Inflammatory macrophage (primary cell): Measurements from ENCODE around the gene POTEI.
"Not testable (repeated sequence)": the region's sequence is repeated elsewhere in the genome, so short reads cannot be mapped to it uniquely, and the experiment has no call there.

Source experiments
- DNase-seq, 2 donors: peaks; one replicate each; pipeline ENCODE4 v3.0.0-alpha.2; 2020 to 2022
- total RNA-seq, 18 experiments: gene quantifications; one replicate each; lab custom pipeline; 2026; ENCODE audit warnings: mixed read lengths in 6 of 18, inconsistent platforms in 2 of 18; lab: John Stamatoyannopoulos, UW

POTEI gene
- total RNA-seq: 0 to 0.75 (median 0.32) reads per million in 18 experiments

DNA sequence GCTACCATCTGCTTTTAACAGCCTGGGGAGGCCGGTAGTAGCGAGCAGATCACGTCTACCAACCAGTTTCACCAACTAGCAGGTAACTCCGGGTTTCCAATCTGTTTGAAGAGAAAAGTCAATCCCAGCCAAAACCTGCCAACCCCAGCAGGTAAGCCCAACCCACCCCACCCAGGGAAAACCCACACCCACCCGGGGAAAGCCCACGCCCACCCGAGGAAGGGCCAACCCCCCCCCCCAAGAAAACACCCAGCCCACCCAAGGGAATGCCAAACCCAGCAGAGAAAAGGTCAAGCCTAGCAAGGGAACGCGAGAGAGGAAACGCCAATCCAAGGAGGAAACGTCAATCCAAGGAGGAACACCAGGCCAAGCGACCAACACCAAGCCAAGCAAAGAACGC is at the start of gene POTEI:
TSS of gene POTEI (minus strand) at position 101 of the 400 bp plus-strand sequence. CDS start at position 8, 93 bp downstream.
- not testable (repeated sequence) for DNase-seq

DNA sequence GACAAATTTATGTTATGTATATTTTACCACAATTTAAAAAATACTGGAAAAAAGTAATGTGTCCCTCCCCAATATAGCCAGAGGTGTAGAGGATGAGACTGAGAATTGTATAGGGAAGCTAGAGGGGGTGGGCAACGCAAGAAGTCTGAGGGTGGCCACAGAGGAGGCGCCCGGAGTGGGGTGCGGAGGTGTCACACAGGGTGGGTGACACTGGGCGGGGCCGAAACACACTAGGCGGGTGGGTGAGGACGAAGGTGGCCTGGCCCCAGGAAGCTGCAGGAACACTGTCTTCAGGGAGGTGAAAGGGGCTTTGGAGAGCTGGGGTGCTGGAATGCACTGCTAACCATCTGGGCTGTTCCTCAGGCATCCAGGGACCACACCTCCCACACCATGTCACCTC is 47.3 kb upstream of the POTEI start:
- not testable (repeated sequence) for DNase-seq

DNA sequence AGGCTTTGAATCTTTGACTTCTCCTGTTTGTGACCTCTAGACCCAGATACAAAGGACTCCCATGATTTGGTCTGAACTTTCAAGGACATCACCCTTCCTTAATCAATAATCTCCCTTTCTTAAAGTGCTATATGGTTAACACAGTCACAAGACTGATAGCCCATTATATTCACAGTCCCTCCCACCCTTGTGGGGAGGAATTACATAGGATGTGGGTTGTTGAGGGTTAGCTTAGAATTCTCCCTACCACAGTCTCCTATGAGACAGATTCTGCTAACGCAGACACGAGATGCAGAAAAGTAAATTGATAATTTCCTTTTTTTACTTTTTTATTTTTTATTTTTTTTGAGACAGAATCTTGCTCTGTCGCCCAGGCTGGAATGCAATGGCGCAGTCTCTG is 45.0 kb upstream of the POTEI start:
- DNase-seq: not testable (repeated sequence)

DNA sequence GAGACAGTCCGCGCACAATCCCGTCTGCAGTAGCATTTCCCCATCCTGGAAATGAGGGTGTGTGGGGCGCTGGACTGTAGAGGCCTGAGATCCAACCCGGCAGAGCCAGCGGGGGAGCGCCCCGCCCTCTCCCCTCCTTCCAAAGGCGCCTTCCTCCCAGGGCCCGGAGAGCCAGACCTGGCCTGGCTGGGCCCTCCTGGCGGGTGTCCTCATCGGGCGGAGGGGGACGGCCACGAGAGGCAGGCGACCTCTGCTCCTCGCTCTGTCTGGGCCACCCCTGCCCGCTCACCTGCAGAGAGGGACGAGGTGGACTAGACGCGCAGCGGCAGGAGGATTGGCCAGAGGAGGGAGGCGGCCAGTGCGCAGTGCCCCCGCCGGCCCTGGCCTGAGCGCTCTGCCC is 40.3 kb upstream of the POTEI start:
- not testable (repeated sequence) for DNase-seq

DNA sequence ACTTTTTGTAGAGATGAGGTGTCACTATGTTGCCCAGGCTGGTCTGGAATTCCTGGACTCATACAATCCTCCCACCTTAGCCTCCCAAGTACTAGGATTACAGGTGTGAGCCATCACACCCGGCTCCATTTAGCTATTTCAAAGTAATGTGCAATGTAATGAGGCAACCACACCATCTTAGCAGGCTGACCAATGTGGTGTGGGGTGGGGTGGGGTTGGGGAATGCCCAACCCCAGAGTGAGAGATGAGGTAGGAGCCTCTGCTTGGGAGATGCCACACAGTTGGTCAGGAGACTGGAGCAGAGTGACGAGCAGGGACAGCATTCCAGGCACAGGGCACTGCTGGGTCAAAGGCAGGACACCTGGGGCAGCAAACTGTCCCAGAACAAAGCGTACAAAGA is 39.3 kb upstream of the POTEI start:
- DNase-seq: not testable (repeated sequence)

DNA sequence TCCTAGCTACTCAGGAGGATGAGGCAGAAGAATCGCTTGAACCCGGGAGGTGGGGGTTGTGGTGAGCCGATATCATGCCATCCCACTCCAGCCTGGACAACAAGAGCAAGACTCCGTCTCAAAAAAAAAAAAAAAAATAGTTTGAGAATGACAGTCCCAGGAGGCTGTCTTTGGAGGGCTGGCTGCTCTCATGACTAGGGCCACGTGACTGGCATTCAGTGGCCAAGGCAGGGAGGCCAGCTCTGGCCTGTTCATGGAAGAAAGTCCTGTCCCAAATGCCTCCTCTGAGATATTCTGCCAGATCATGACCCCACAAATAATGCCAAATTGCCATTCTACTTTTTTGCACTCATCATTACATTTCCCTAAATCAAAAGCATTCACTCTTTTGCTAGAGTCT is 35.9 kb upstream of the POTEI start:
- DNase-seq: not testable (repeated sequence)

DNA sequence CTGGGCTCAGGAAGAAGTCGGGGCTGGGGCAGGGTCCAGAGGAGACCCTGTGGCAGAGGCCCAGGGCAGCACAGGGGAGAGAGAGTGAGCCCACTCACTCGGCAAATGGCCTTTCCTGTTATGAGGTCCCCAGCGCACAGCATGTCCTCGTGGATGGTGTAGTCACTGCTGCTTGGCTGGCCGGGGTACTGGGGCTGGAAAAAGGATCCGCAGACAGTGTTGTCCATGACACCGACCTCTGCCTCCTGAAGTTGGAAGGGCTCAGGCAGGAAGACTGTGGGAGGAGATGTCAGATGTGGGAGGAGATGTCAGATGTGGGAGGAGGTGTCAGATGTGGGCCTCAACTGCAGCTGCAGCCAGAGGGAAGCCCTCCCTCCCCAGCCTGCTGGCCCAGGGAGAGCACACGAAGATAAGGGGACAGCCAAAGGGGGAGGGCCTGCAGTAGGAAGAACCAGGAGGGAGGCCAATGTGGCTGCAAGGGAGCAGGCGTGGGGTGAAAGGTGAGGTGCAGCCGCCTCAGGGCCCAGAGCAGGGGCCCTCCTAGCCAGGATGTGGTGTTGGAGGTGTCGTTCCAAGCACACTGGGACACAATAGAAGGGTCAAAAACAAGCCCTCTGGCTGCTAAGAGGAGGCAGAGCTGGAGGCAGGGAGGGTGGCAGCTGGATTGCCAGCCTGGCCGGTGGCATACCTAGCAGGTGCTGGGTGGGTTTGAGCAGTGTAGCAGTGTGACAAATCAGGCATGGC is 34.8 kb upstream of the POTEI start:
- DNase-seq: not testable (repeated sequence)

DNA sequence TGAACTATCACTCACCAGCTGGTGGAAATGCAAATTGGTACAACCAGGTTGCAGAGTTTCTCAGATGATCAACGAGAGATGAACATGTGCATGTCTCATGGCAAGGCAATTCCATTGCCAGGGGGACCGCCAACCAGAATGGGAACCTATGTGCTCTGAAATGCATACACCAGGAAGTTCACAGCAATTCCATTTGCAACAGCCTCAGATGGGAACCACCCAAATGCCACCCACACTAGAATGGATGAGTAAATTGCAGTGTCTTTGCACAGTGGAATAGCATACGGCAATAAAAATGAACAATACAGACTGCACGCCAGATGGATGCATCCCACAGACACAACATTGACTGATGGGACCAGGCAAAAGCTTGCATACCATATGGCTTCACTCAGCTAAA is 33.7 kb upstream of the POTEI start:
- DNase-seq: not testable (repeated sequence)

DNA sequence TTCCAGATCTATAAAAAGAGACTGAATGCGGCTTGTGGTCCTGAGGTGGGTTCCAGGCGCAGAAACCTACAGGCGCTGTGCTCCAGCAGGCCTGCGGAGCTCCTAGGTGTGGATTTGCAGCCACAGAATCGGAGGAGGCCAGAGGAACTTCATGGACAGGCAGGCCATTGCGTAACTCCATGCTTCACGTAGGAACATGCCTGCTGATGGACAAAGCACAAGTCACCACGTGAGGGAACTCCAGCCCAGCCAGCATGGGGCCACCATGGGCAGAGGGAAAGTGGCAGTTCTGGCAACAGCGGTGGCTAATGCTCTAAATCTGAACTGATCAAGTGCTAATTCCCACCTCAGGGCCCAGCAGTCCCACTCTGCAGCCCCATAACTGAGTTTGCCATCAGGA is 29.1 kb upstream of the POTEI start:
- DNase-seq: not testable (repeated sequence)

DNA sequence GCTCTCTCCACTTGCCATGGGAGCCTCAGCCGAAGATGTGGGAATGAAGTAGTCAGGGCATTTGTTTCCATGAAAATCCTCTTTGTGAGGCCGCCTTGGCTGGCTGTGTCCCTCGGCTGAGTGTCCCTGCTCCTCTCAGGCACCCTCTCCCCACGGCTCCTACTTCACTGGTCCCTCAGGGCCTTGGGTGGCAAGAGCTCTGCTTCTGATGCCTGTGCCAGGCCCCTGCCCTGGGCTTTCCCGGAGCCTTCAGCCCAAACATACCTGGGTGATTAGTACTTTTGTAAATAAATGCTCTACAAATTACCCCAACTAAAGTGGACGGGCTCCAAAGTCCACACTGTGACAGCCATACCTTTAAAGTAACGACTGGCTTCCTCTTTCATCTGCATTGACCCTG is 27.5 kb upstream of the POTEI start:
- not testable (repeated sequence) for DNase-seq

DNA sequence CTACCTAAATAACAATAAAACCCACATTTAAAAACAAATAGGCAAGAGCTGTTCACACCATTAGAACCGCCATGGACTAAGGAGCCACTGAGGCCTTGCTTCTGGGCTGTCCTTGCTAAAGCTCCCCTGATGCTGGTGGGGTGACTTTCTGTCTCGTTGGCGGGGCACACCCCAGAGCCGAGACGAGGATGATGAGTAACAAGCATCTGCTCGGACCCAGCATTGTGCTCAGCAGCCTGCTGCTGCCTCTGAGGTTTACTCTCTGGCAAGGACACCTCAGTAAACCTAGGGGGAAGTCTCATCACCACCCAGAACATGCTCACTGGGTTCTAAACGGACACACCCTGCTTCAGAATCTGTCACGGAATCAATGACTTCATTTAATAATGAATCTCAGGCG is 22.5 kb upstream of the POTEI start:
- not testable (repeated sequence) for DNase-seq

DNA sequence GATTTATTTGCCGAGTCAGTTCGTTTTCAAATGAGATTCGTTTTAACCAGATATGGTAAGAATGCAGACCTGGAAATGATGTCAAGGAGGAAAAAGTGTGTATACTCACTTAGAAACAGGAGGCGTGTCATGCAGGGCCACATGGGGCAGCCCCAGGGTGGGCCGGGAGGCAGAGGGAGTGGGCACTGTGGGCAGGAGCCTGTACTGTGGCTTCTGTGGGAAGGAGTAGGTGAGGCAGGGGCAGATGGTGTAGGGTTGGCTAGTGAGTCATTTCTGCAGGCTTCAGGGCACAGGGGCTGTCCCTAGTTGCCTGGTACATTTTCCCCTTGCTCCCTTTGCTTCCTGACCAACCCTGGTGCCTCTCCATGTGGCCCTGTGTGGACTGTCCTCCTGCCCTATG is 22.1 kb upstream of the POTEI start:
- DNase-seq: not testable (repeated sequence)

DNA sequence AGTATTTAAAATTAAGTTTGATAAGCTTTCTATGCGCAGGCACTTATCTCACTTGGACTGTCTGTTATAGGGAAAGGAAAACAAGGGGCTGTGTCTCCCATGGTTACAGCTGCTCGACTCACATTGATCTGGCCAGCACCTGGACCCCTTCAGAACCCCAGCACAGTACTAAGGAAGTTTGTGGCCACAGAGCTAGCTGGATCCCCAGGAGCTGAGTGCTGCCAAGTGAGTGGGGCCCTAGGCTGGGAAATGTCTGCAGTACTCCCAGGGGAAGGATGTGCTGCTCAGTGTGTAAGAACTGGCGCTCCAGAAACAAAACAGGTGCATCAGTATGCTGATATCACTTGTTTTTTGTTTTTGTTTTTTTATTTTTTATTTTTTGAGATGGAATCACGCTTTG is 21.1 kb upstream of the POTEI start:
- not testable (repeated sequence) for DNase-seq

DNA sequence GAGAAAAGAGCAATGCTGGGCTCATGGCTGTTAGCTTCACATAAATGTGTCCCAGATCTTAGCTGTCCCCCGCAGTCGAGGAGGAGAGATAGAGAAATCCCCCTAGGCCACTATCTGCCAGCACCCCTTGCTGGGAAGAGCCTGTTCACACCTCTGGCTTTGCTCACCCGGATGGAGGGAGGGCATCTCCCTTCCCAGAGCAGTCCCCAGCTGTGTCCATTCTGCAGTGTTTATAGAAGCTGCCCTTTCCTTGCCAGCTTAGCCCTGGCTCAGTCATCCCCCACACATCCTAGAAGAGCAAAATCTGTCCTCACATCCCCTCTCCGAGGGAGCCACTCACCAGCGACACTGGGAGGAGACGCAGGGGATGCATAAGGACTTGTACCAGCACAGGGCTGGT is 20.4 kb upstream of the POTEI start:
- DNase-seq: not testable (repeated sequence)

DNA sequence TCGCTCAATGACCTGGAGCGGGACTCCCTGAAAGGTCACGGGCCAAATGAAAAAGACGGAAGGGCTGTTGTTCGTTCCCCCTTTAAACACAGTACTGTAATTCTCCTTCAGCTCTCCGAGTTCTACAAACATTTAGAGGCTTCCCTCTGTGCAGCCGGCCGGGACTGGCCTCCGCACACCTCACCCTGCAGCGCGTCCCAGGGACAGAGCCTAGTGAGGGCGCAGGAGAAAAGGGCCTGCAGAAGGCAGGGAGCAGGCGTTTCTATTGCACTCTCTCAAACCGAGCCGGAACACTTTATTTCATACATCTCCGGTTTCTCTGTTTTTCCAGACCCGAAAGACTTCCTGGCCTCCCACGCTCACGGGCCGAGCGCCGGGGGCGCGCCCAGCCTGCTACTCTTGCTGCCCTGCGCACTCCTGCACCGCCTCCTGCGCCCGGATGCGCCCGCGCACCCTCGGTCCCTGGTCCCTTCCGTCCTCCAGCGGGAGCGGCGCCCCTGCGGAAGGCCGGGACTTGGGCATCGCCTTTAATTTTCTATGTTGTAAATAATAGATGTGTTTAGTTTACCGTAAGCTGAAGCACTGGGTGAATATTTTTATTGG is 18.3 kb upstream of the POTEI start:
- not testable (repeated sequence) for DNase-seq

DNA sequence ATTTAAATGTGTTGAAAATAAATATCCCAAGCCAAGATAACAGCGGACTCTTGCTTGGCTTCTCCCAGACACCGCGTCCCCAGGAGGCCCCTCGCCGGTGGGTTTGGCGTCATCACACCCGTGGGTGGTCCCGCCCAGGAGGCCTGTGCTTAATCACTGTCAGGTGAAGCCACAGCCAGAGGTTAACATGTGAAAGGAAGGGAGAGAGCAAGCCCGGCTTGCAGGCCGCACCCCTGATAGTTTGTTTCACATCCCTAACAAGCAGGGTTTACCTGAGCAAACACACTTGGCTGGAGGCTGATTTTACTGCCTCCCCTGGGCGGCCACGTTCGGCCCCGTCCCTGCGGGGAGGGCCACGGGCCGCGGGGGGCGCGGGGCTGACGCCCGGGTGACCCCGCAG is 13.3 kb upstream of the POTEI start:
- DNase-seq: not testable (repeated sequence)

DNA sequence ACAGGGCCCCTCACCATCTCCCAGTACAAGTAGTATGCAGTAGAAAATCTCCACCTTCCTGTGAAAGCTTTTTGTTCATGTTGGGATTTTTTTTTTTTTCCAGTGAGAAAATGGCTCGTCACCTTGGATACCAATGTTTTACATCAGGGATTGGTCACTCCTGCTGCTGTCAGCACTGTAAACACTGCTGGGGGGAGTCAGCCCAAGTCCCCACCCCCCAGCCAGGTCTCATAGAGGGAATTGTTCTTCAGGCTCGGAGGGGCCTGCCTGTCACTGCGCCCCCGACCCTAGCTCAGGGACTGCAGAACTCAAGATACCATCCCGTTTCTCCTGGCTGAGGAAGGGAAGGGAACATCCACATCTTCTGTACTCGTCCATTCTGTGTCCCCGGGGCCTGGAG is 11.9 kb upstream of the POTEI start, which contains the start of gene CFC1B:
TSS of gene CFC1B (plus strand) at position 231 of the 400 bp plus-strand sequence. CDS start 263 bp downstream, outside the sequence.
- DNase-seq: not testable (repeated sequence)

DNA sequence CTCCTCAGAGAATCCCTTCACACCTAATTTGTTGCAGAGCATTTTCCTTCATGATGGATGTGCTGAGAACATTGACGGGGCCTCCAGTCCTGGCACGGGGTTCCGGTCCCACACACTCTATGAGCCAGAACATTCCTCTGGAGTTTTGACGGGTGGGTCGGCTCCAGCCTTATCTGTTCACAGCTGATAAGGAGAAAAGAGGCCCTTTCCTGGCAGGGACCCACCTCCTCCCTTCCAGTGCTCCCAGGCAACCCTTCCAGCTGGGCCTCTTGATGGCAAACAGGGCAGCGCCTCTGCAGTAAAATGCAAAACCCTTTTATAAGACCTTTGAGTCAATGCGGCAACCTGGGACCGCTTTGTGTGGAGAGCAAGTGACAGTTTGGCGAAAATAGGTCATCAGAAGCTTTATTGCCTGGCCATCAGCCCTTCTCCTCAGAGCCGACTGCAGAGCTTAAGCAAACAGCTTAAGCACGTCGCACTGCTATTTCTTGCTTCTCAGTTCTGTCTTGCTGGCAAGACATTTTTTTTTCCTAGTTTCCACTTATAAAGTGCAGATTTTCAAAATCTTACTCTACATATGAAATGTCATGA is 9.5 kb upstream of the POTEI start:
- DNase-seq: not testable (repeated sequence)

DNA sequence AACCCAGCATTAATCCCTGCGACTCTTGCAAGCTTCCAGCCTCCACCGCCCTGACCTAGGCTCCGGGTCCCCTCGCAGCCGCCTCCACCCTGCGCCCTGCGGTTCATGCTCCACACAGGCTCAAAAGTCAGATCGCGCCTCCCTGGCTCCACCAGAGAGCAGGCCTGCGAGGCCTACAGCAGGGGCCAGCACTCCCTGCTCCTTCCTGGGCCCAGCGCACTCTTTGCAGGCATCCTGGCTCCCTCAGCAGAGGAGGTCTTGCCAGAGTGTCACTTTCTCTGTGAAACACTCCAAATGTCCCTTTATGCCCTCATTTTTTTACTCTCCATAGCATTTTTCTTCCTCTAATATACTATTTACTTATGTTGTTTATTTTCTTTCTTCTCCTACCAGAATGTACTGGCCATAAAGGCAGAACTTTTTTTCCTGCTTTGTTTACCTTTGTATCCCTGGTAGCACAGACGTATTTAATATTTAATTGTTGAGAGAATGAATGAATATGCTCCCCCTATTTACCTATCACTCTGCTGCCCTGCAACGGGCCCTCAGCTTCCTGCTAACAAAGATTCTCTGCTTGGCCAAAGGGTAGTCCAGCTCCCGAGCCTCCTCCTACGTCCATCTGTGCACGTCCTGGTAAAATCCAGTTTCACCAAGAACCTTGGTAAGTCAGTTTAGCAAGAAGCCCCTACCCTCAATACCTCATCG is 2.8 kb upstream of the POTEI start:
- DNase-seq: not testable (repeated sequence)

DNA sequence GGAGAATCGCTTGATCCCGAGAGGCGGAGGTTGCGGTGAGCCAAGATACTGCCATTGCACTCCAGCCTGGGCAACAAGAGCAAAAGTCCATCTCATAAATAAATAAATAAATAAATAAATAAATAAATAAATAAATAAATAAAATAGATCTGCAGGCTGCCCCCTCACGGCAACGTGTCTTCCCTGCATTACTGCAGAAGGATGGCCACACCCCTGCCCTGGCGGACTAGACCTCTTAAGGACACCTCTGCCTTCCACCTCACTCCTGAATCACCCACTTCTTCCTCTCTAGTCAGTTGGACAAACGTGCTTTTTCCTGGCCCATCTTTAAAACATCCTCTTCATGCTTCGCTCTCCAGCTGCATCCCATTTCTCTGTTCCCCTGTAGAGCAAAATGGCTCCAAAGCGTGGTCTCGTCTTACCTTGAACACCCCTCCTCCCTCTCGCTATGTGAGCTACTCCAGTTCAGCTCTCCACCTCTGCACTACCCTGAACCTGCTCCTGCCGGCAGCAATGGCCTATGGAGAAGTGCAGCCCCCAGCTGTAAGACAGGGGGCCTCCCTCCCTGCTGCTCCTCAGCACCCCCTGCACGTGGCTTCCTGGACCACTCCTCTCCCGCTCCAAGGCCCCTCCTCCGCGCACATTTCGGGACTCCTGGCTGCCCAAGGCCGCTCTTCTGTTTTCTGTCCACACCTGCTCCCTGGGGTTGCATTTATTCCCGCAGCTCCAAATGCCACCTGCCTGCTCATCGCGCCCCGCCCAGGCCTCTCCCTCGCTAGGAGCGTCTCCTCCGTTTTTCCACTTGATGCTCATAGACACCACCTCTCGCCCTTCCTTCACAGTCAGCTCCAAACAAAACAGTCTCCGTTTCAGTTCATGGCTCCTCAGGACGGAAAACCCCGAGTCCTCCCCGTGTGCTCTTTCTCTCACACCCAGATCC is 1.9 kb upstream of the POTEI start:
- DNase-seq: not testable (repeated sequence)

DNA sequence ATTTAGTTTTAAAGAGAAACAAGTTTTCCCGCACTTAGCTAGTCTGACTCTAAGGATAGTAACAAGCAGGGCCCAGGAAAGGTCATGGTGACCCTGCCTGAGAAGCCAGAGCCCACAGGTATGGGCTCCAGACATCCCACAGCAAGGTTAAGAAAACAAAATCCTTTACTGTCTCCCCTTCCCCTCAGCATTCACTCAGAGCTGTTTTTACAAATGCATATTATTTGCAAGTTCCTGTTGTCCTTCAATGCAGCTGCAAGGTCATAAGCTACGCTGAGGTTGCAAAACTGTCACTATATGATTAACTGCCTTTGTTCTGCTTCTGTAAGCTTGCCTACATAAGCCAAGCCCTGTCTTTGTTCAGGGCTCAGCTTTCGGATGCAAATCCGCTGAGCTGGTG is 18.1 kb downstream of the POTEI start:
- DNase-seq: not testable (repeated sequence)

DNA sequence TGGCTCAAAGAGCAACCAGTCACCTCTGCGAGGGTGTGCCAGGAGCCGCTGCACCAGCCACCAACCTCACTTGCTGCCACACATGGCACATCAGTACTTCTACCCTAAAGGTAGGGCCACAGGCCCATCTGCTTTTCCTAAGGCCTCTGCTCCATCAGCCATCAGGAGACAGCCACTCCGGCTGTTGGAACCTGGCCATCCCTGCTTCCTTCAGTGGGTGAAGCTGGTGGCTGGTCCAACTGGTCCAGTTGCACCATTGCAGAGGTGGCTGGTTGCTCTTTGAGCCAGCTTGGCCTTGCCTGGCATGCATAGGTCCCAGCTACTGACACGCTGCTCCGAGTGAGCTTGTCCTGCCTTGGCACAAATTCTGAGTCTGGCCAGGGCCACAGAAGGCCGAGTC is 53.7 kb downstream of the POTEI start:
- DNase-seq: not testable (repeated sequence)
